Endodermal cell (in vitro differentiated cells): ENCODE results near the gene ENTPD2. TPM values are rescaled to one million over a fixed set of nuclear protein-coding genes. Genes with fewer than 3 reads are reported as not detected.
"Not testable (repeated sequence)": the region's sequence is repeated elsewhere in the genome, so short reads cannot be mapped to it uniquely, and the experiment has no call there.

Experiments
- DNase-seq: peaks from one replicate; pipeline ENCODE4 v3.0.0-alpha.2; 2017
- H3K27ac ChIP-seq: 2 replicates; pipeline ENCODE4 v1.5.1; 2013; ENCODE audit warnings: mild to moderate bottlenecking, low read depth, low read length, moderate library complexity
- H3K27me3 ChIP-seq: 2 replicates; pipeline ENCODE4 v1.6.1; 2013; ENCODE audit warnings: mild to moderate bottlenecking, low read length, moderate library complexity; ENCODE audit not compliant: insufficient read depth, control insufficient read depth, poor library complexity, severe bottlenecking
- H3K36me3 ChIP-seq: 2 replicates; pipeline ENCODE4 v1.7.0; 2013; ENCODE audit warnings: mild to moderate bottlenecking, low read length, moderate library complexity; ENCODE audit not compliant: control insufficient read depth, insufficient read depth
- H3K4me1 ChIP-seq: one replicate; pipeline ENCODE4 v1.7.0; 2013; ENCODE audit warnings: low read length; ENCODE audit not compliant: control insufficient read depth, insufficient read depth
- H3K4me3 ChIP-seq: 2 replicates; pipeline ENCODE4 v1.5.1; 2013; ENCODE audit warnings: mild to moderate bottlenecking, low read length, moderate library complexity
- H3K9ac ChIP-seq: 2 replicates; pipeline ENCODE4 v1.6.1; 2013; ENCODE audit warnings: mild to moderate bottlenecking, low read length, moderate library complexity; ENCODE audit not compliant: poor library complexity, severe bottlenecking; ENCODE audit errors: extremely low read depth
- H3K9me3 ChIP-seq: 2 replicates; pipeline ENCODE4 v1.6.1; 2013; ENCODE audit warnings: mild to moderate bottlenecking, low read length, moderate library complexity; ENCODE audit not compliant: control insufficient read depth
- H3K27ac Mint-ChIP-seq: 2 replicates; pipeline ENCODE4 v1.8.0; 2020; ENCODE audit warnings: mixed read lengths
- H3K27me3 Mint-ChIP-seq: 2 replicates; pipeline ENCODE4 v1.8.0; 2021; ENCODE audit warnings: mild to moderate bottlenecking, mixed read lengths; ENCODE audit not compliant: insufficient read depth
- H3K36me3 Mint-ChIP-seq: 2 replicates; pipeline ENCODE4 v1.8.0; 2020; ENCODE audit warnings: low read depth, mixed read lengths
- H3K4me1 Mint-ChIP-seq: 2 replicates; pipeline ENCODE4 v1.8.0; 2020; ENCODE audit warnings: mixed read lengths
- H3K4me3 Mint-ChIP-seq: 2 replicates; pipeline ENCODE4 v1.8.0; 2020; ENCODE audit warnings: mild to moderate bottlenecking, moderate library complexity, mixed read lengths
- H3K9me3 Mint-ChIP-seq: 2 replicates; pipeline ENCODE4 v1.8.0; 2020; ENCODE audit warnings: mild to moderate bottlenecking, mixed read lengths
- WGBS, 2 experiments: methylation state at CpG; one replicate each; pipeline versions ENCODE4 v1.1.5 to v1.1.7; 2013; ENCODE audit warnings: missing lambda C conversion rate in 2 of 2, mixed read lengths in 1 of 2; ENCODE audit not compliant: insufficient coverage in 1 of 2, insufficient read length in 1 of 2; 5-methylcytosine and 5-hydroxymethylcytosine counted together
- total RNA-seq, 2 donors: library from RNA; stranded (reverse); fragmentation: NEBNext Ultra II Directional in 1 of 2; extraction: Animal tissue kit (Norgen Biotek cat#: 25700) in 1 of 2; gene quantifications; 2 replicates in 1 of 2; 3 replicates in 1 of 2; pipeline ENCODE4 v1.2.1, GENCODE V29; 2021
- TF ChIP-seq, protein P1 (sequence below): fragments of 200-600 bp; sonication (generic); conservative IDR thresholded peaks from 2 replicates; pipeline ENCODE4 v1.5.0; 2021; ENCODE audit warnings: antibody characterized with exemption, mild to moderate bottlenecking

The ENTPD2 gene
- total RNA-seq, 2 donors from 2014 or later, result 1.2 to 2.4 TPM

DNA sequence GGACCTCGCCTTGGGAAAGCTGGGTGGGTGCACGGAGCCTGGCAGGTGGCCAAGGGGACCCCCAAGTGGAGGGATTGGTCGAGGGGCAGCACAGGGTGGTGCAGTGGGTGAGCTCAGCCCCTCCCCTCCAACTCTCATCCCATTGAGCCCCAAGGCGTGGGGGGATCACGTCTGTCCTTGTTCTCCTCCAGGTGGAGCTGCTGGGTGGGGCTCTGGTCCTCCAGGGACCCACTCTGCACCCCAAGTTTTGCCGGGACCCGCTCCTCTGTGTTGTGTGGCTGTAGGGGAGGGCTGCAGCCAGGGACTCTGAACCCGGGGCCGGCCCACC, 18.4 kb downstream of the ENTPD2 start:
- Mint-ChIP-seq H3K9me3 (no peaks in the 10 kb centered on the region), H3K27ac (no peak overlapping the region), H3K4me3 (no peak overlapping the region), H3K4me1 (no peaks in the 10 kb centered on the region), H3K27me3 (peaks cover 4% of the 10 kb centered on the region), H3K36me3 (peaks cover 12% of the 10 kb centered on the region)
- DNase-seq, result no peak
- H3K27me3 ChIP-seq, result peaks cover 3% of the 10 kb centered on the region
- TF ChIP-seq, protein P1, sequence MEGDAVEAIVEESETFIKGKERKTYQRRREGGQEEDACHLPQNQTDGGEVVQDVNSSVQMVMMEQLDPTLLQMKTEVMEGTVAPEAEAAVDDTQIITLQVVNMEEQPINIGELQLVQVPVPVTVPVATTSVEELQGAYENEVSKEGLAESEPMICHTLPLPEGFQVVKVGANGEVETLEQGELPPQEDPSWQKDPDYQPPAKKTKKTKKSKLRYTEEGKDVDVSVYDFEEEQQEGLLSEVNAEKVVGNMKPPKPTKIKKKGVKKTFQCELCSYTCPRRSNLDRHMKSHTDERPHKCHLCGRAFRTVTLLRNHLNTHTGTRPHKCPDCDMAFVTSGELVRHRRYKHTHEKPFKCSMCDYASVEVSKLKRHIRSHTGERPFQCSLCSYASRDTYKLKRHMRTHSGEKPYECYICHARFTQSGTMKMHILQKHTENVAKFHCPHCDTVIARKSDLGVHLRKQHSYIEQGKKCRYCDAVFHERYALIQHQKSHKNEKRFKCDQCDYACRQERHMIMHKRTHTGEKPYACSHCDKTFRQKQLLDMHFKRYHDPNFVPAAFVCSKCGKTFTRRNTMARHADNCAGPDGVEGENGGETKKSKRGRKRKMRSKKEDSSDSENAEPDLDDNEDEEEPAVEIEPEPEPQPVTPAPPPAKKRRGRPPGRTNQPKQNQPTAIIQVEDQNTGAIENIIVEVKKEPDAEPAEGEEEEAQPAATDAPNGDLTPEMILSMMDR, result no peak
- WGBS, 2 experiments, result 33 to 37% methylated on average over 5 to 9 of the region's 9 CpGs
- H3K4me1 ChIP-seq, result no peaks in the 10 kb centered on the region
- peaks cover 10% of the 10 kb centered on the region for H3K36me3 ChIP-seq
- no peaks in the 10 kb centered on the region for H3K9me3 ChIP-seq
- H3K27ac ChIP-seq, result no peak overlapping the region
- H3K9ac ChIP-seq, result no peak overlapping the region
- no peak overlapping the region for H3K4me3 ChIP-seq

DNA sequence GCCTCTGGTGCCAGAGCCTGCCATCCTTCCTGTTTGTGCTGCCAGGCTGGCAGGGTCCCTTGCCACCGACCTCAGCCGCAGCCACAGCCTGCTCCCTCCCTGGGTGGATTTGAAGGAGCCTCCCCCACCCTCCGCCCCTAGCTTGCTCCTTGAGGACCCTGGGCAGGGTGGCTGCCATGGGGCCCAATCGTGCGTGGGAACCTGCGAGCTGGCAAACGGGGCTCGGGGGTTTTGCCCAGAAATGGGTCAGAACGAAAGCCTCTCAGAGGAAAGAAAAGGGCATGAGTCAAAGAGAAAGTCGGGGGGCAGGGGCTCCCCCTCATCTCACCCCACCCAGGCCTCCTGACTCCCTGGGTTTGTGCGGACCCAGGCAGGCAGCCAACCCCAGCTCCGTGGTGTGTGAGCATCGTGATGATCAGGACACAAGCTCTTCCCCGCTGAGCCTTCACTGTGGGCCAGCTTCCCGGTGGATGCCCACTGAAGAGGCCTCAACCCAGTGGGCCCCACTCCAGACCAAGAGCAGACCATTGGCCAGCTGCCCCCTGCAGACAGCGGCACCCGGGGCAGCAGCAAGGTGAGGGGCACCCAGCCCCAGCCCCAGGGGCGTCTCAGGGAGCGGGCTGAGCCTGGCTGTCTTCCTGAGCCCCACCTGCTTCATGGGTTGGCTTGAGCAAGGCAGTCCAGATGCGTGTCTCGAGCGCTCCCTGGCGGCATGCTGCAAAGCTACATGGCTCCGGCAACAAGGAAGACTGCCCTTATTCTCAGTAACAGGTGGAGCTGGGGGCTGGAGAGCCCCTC, 19.0 kb downstream of the ENTPD2 start:
- peaks cover 4% of the 10 kb centered on the region for H3K27me3 Mint-ChIP-seq
- H3K36me3 ChIP-seq, result peaks cover 10% of the 10 kb centered on the region
- no peaks in the 10 kb centered on the region for H3K9me3 ChIP-seq
- no peak overlapping the region for H3K4me3 ChIP-seq
- H3K27me3 ChIP-seq, result peaks cover 3% of the 10 kb centered on the region
- H3K9ac ChIP-seq, result no peak overlapping the region
- peak; percentile 95 for DNase-seq
- no peaks in the 10 kb centered on the region for H3K4me1 ChIP-seq
- peaks cover 12% of the 10 kb centered on the region for H3K36me3 Mint-ChIP-seq
- H3K4me1 Mint-ChIP-seq, result no peaks in the 10 kb centered on the region
- no peak overlapping the region for H3K27ac ChIP-seq
- H3K4me3 Mint-ChIP-seq, result no peak overlapping the region
- TF ChIP-seq, protein P1, result peak; percentile 88
- no peaks in the 10 kb centered on the region for H3K9me3 Mint-ChIP-seq
- WGBS, 2 experiments, result 43 to 46% methylated on average over 9 to 24 of the region's 24 CpGs
- no peak overlapping the region for H3K27ac Mint-ChIP-seq

DNA sequence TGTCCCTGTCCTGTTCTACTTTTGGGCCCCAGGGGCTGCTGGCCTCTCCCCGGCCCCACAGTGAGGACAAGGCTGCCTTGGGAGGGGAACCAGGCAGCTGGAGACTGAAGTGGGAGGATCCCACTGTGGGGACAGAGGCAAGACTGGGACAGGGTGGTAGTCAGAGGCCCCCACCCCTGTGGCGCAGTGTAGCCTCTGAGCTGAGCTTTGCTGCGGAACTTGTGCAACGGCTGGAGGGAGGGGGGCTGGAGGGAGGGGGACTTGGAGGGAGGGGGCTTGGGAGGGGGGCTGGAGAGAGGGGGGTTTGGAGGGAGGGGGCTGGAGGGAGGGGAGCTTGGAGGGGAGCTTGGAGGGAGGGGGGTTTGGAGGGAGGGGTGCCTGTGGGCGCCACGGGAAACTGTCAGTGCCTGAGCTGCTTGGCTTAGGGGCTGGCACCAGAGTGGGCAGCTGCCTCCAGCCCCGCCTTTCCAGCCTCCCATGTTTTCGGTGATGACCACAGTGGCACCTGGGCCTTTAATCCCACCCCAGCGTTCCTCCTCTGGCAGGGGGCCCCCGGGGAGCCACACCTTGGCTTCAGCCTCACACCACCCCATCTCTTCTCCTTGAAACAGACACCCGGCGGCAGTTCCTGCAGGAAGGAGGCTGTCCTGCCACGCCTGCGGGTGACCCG, 19.7 kb downstream of the ENTPD2 start:
- Mint-ChIP-seq H3K4me1 (no peaks in the 10 kb centered on the region), H3K27ac (no peak overlapping the region), H3K4me3 (no peak overlapping the region), H3K27me3 (peaks cover 6% of the 10 kb centered on the region), H3K36me3 (peaks cover 11% of the 10 kb centered on the region), H3K9me3 (no peaks in the 10 kb centered on the region)
- Histone ChIP-seq H3K4me3 (no peak overlapping the region), H3K27ac (no peak overlapping the region), H3K36me3 (peaks cover 7% of the 10 kb centered on the region), H3K9me3 (no peaks in the 10 kb centered on the region), H3K27me3 (peaks cover 4% of the 10 kb centered on the region), H3K9ac (no peak overlapping the region), H3K4me1 (no peaks in the 10 kb centered on the region)
- TF ChIP-seq, protein P1, result no peak
- no peak for DNase-seq
- WGBS, 2 experiments, result 80 to 85% methylated on average over 2 to 13 of the region's 15 CpGs

DNA sequence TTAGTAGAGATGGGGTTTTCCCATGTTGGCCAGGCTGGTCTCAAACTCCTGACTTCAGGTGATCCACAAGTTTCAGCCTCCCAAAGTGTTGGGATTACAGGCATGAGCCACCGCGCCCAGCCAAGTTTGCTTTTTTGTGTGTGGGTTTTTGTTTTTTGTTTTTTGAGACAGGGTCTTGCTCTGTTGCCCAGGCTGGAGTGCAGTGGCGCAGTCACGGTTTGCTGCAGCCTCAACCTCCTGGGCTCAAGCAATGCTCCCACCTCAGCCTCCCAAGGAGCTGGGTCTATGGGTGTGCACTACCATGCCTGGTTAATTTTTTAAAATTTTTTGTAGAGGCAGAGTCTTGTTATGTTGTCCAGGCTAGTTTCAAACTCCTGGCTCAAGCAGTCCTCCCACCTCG, 20.4 kb downstream of the ENTPD2 start:
- H3K9me3 Mint-ChIP-seq, H3K9ac ChIP-seq: not testable (repeated sequence)
- H3K27me3 ChIP-seq, result peaks cover 11% of the 10 kb centered on the region

More for the DNA sequence above, 20.4 kb downstream of the ENTPD2 start:
- H3K4me1 ChIP-seq, H3K4me3 ChIP-seq, H3K4me3 Mint-ChIP-seq, H3K36me3 ChIP-seq, H3K9me3 ChIP-seq, H3K27ac ChIP-seq, H3K36me3 Mint-ChIP-seq, H3K27me3 Mint-ChIP-seq, DNase-seq, H3K4me1 Mint-ChIP-seq, H3K27ac Mint-ChIP-seq: not testable (repeated sequence)
- 92 to 95% methylated on average over 3 to 5 of the region's 5 CpGs for WGBS, 2 experiments
